Suprapubic skin (tissue), 4 donors: ENCODE data around the gene CTNNA3. TPM values are rescaled to one million over a fixed set of nuclear protein-coding genes. Genes with fewer than 3 reads are reported as not detected.

Source experiments
- DNase-seq, 2 donors: peaks; one replicate each; pipeline ENCODE4 v3.0.0-alpha.2; 2019; ENCODE audit warnings: low spot score in 2 of 2
- H3K27ac ChIP-seq: fragments of 200-600 bp; sonication (generic); one replicate; pipeline ENCODE4 v1.5.1; 2019
- H3K27me3 ChIP-seq: fragments of 200-600 bp; sonication (generic); one replicate; pipeline ENCODE4 v1.5.1; 2019
- H3K36me3 ChIP-seq: fragments of 200-600 bp; sonication (generic); one replicate; pipeline ENCODE4 v1.5.1; 2019
- H3K4me1 ChIP-seq: fragments of 200-600 bp; sonication (generic); one replicate; pipeline ENCODE4 v1.5.1; 2019
- H3K4me3 ChIP-seq: fragments of 200-600 bp; sonication (generic); one replicate; pipeline ENCODE4 v1.5.1; 2019; ENCODE audit warnings: mild to moderate bottlenecking
- H3K9me3 ChIP-seq: fragments of 200-600 bp; sonication (generic); one replicate; pipeline ENCODE4 v1.5.1; 2019
- CTCF ChIP-seq, 2 donors: fragments of 200-600 bp in 1 of 2; fragments of 450-650 bp in 1 of 2; sonication (generic) in 1 of 2; IDR thresholded peaks; one replicate each; pipeline ENCODE4 v1.5.1; 2016 to 2019; ENCODE audit warnings: antibody characterized with exemption in 2 of 2, mild to moderate bottlenecking in 1 of 2, moderate library complexity in 1 of 2
- EP300 ChIP-seq: sonication (generic); formaldehyde crosslinking; IDR thresholded peaks from one replicate; pipeline ENCODE4 v1.6.1; 2017; ENCODE audit warnings: antibody characterized with exemption
- POLR2A ChIP-seq, 2 donors: fragments of 450-650 bp; IDR thresholded peaks; one replicate each; pipeline ENCODE4 v1.6.1; 2017; ENCODE audit warnings: antibody characterized with exemption in 2 of 2, mild to moderate bottlenecking in 2 of 2, moderate library complexity in 2 of 2
- POLR2AphosphoS5 ChIP-seq, 3 donors: sonication (generic); formaldehyde crosslinking; IDR thresholded peaks; one replicate each; pipeline ENCODE4 v1.6.1; 2017; ENCODE audit warnings: antibody characterized with exemption in 3 of 3
- WGBS: methylation state at CpG from one replicate; pipeline ENCODE4 v1.1.5; 2018; 5-methylcytosine and 5-hydroxymethylcytosine counted together
- total RNA-seq, 4 donors: library from RNA; depleted of rRNA; stranded (reverse); fragments of >200 nt; gene quantifications; one replicate each; pipeline ENCODE4 v1.1.0, GENCODE V29; 2016

Gene CTNNA3
- total RNA-seq, 4 donors from 2014 or later, result 0.08 to 0.29 (median 0.21) TPM

GRCh38 chr10:66041771-66042170, 1654.2 kb downstream of the CTNNA3 start:
- no peaks in the 10 kb centered on the region for H3K4me1 ChIP-seq
- no peaks in the 10 kb centered on the region for H3K27me3 ChIP-seq
- no peak overlapping the region for H3K4me3 ChIP-seq
- peaks cover 5% of the 10 kb centered on the region for H3K9me3 ChIP-seq
- TF ChIP-seq POLR2AphosphoS5 (IDR thresholded peaks at IDR 0.05) (no peak), POLR2A (IDR thresholded peaks at IDR 0.05) (no peak), EP300 (no peak), CTCF (IDR thresholded peaks at IDR 0.05) (no peak)
- no peak overlapping the region for H3K27ac ChIP-seq
- WGBS, result 83% methylated on average over 3 of the region's 3 CpGs
- H3K36me3 ChIP-seq, result no peaks in the 10 kb centered on the region
- DNase-seq, result no peak

- 90% methylated on average over 1 of the region's 1 CpG for WGBS
- no peak for DNase-seq
- Histone ChIP-seq H3K27ac (no peak overlapping the region), H3K36me3 (no peaks in the 10 kb centered on the region), H3K4me1 (no peaks in the 10 kb centered on the region), H3K4me3 (no peak overlapping the region), H3K9me3 (no peaks in the 10 kb centered on the region), H3K27me3 (no peaks in the 10 kb centered on the region)
- TF ChIP-seq EP300 (no peak), CTCF (IDR thresholded peaks at IDR 0.05) (no peak), POLR2AphosphoS5 (IDR thresholded peaks at IDR 0.05) (no peak), POLR2A (IDR thresholded peaks at IDR 0.05) (no peak)
These were observed 1657.4 kb downstream of the CTNNA3 start for GRCh38 chr10:66038623-66039022.

GRCh38 chr10:66026321-66026720, 1669.7 kb downstream of the CTNNA3 start:
- Histone ChIP-seq H3K4me1 (no peaks in the 10 kb centered on the region), H3K36me3 (no peaks in the 10 kb centered on the region), H3K27me3 (no peaks in the 10 kb centered on the region), H3K4me3 (no peak overlapping the region), H3K9me3 (no peaks in the 10 kb centered on the region), H3K27ac (no peak overlapping the region)
- WGBS, result 57% methylated on average over 2 of the region's 2 CpGs
- no peak for TF ChIP-seq EP300
- TF ChIP-seq POLR2A (IDR thresholded peaks at IDR 0.05), result no peak
- TF ChIP-seq POLR2AphosphoS5 (IDR thresholded peaks at IDR 0.05), result no peak
- no peak for TF ChIP-seq CTCF (IDR thresholded peaks at IDR 0.05)
- DNase-seq, result no peak

GRCh38 chr10:66025186-66025585, 1670.8 kb downstream of the CTNNA3 start:
- Histone ChIP-seq H3K27ac (no peak overlapping the region), H3K4me3 (no peak overlapping the region), H3K36me3 (no peaks in the 10 kb centered on the region), H3K9me3 (no peaks in the 10 kb centered on the region), H3K4me1 (no peaks in the 10 kb centered on the region), H3K27me3 (no peaks in the 10 kb centered on the region)
- TF ChIP-seq EP300 (no peak), POLR2AphosphoS5 (IDR thresholded peaks at IDR 0.05) (no peak), CTCF (IDR thresholded peaks at IDR 0.05) (no peak), POLR2A (IDR thresholded peaks at IDR 0.05) (no peak)
- DNase-seq, result no peak

- no peaks in the 10 kb centered on the region for H3K36me3 ChIP-seq
- H3K9me3 ChIP-seq, result no peaks in the 10 kb centered on the region
- H3K4me3 ChIP-seq, result no peak overlapping the region
- WGBS, result 41% methylated on average over 2 of the region's 2 CpGs
- DNase-seq, result no peak
- H3K4me1 ChIP-seq, result no peaks in the 10 kb centered on the region
- H3K27me3 ChIP-seq, result no peaks in the 10 kb centered on the region
- H3K27ac ChIP-seq, result no peak overlapping the region
- TF ChIP-seq POLR2AphosphoS5 (IDR thresholded peaks at IDR 0.05) (no peak), CTCF (IDR thresholded peaks at IDR 0.05) (no peak), EP300 (no peak), POLR2A (IDR thresholded peaks at IDR 0.05) (no peak)
These were observed 1674.6 kb downstream of the CTNNA3 start for GRCh38 chr10:66021423-66021822.
